ENCODE results near the gene REC8.

Gene REC8

DNA sequence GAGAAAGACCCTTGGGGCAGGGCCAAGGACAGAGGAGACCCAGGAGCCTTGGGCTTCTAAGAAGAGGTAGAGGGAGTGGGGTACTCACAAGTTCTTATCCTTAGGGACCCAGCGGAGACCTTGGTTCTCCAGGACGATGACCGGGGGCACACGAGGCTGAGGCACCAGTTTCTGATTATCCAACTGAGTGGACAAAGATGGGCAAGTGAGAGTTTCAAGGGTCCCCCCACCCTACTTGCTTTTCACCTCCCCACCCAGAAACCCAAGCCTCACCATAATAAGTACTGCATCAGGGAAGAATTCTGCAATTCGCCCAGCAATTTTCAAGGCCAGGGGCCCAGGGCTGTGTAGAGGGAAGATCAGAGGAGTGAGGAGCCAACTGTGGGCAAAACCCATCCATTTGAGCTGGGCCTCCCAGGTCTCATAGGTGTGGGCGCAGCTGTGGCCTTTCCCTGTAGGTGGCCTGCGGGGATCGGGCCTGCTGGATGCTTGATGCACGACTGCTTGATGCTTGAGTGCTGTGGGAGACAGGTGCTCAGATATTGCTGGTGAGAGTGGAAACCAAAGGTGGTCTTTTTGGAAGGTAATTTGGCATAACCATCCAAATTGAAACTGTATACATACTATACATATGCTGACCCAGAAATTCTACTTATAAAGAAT is 32.5 kb upstream of the REC8 start:
- H3K27ac ChIP-seq: peak overlapping the region; percentile 22 to 91
- TF ChIP-seq, protein P1, sequence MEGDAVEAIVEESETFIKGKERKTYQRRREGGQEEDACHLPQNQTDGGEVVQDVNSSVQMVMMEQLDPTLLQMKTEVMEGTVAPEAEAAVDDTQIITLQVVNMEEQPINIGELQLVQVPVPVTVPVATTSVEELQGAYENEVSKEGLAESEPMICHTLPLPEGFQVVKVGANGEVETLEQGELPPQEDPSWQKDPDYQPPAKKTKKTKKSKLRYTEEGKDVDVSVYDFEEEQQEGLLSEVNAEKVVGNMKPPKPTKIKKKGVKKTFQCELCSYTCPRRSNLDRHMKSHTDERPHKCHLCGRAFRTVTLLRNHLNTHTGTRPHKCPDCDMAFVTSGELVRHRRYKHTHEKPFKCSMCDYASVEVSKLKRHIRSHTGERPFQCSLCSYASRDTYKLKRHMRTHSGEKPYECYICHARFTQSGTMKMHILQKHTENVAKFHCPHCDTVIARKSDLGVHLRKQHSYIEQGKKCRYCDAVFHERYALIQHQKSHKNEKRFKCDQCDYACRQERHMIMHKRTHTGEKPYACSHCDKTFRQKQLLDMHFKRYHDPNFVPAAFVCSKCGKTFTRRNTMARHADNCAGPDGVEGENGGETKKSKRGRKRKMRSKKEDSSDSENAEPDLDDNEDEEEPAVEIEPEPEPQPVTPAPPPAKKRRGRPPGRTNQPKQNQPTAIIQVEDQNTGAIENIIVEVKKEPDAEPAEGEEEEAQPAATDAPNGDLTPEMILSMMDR (IDR thresholded peaks at IDR 0.05): no peak
- H3K36me3 ChIP-seq: peaks cover 12 to 24% (median 24%) of the 10 kb centered on the region in 3 donors
- H3K4me1 ChIP-seq: peaks cover 7 to 49% (median 36%) of the 10 kb centered on the region in 4 donors
- no peaks in the 10 kb centered on the region for H3K9me3 ChIP-seq
- no peaks in the 10 kb centered on the region for H3K27me3 ChIP-seq
- no peak for DNase-seq
- intact Hi-C loops (cut with DNase I; ENCODE audit: low total_unique reads): no loop called here
- H3K4me3 ChIP-seq: no peak overlapping the region

DNA sequence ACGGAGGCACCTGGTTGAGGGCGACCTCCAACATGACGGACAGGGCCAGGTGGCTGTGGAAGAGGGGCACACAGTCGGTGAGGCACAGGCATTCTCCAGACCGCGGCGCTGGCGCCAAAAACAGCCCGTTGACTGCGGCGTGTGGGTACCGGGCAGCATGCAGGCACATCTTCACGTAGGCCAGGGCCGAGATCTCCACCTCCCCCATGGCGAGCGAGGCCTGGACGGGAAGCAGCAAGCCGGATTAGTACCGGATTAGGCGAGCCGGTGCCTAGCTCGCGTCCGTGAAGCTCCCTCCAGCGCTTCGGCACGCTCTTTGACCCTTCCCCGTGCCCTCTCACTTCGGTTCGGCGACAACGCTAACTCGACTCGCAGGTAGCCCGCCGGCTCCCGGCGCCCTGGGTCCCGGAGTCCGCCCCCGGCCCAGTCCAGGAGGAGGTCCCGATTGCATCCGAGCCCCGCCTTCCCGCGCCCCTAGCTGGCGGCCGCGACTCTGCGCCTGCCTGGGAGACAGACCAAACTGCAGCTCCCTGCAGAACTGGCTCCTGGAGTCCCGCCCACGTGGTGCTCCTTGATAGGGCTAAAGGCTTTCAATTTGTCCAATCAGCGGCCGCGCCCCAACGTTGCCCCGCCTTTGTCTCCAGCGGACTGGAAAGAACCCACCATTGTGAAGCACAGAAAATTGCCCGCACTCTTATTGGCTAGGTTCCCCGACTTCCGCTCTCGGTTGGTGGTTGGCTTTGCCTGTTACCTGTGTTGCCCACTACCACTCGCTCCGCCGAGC is 30.6 kb upstream of the REC8 start, which contains the start of gene EMC9:
Gene EMC9 (minus strand): TSS at position 495 of the 784 bp plus-strand sequence. CDS start 287 bp downstream, at position 208.
- Histone ChIP-seq H3K27ac (peak within 1 kb of the TSS; percentile 91 to 92), H3K36me3 (peaks cover 12 to 24% (median 24%) of the 10 kb centered on the region in 3 donors), H3K27me3 (no peaks in the 10 kb centered on the region), H3K9me3 (no peaks in the 10 kb centered on the region), H3K4me1 (peaks cover 7 to 58% (median 42%) of the 10 kb centered on the region in 4 donors), H3K4me3 (peak within 1 kb of the TSS; percentile 86 to 93)
- TF ChIP-seq, protein P1 (IDR thresholded peaks at IDR 0.05): peak; percentile 63 to 65
- intact Hi-C loops (cut with DNase I; ENCODE audit: low total_unique reads): no loop called here
- DNase-seq: peak; percentile 100

DNA sequence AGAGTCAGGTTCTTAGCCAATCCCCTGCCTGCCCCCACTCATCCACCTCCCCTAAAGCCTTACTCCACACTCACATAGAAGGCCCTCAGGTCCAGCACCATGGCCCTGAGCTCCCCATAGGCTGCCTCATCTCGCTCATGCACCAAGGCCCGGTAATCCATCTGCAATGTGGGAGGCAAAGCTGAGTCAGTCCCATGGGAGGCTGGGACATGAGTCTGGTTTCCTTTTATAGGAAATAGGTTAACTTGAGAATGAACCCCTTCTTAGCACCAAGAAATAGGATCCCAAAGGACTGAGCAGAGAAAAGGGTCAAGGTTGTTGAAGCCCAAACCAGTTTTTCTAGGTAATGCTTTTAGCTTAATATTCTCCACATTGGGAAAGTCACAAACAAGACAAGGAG is 28.4 kb upstream of the REC8 start:
- H3K9me3 ChIP-seq: no peaks in the 10 kb centered on the region
- H3K36me3 ChIP-seq: peaks cover 6 to 12% (median 12%) of the 10 kb centered on the region in 3 donors
- peaks cover 17 to 50% (median 39%) of the 10 kb centered on the region in 4 donors for H3K4me1 ChIP-seq
- intact Hi-C loops (cut with DNase I; ENCODE audit: low total_unique reads): no loop called here
- DNase-seq: no peak
- H3K4me3 ChIP-seq: no peak overlapping the region
- TF ChIP-seq, protein P1 (IDR thresholded peaks at IDR 0.05): no peak
- no peaks in the 10 kb centered on the region for H3K27me3 ChIP-seq
- H3K27ac ChIP-seq: no peak overlapping the region

DNA sequence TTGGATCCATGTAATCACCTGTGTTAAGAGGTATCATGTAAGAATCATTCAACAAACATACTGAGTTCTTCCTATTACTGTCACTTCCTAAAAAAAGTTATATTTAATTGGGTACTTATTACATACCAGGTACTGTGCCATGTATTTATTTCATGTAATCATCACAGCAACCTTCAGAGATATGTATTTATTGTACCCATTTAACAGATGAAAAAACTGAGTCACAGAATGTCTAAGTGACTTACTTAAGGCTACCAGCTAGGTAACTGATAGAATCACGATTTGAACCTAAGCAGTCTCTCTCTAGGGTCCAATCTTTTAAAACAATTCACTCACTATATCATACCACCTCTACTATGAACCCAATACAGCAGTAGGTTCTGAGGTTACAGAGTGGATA is 27.4 kb upstream of the REC8 start:
- Histone ChIP-seq H3K9me3 (no peaks in the 10 kb centered on the region), H3K27ac (no peak overlapping the region), H3K4me1 (peaks cover 18 to 52% (median 38%) of the 10 kb centered on the region in 4 donors), H3K36me3 (peaks cover 4 to 12% (median 10%) of the 10 kb centered on the region in 3 donors), H3K27me3 (no peaks in the 10 kb centered on the region), H3K4me3 (no peak overlapping the region)
- intact Hi-C loops (cut with DNase I; ENCODE audit: low total_unique reads): no loop called here
- DNase-seq: no peak
- TF ChIP-seq, protein P1 (IDR thresholded peaks at IDR 0.05): no peak

DNA sequence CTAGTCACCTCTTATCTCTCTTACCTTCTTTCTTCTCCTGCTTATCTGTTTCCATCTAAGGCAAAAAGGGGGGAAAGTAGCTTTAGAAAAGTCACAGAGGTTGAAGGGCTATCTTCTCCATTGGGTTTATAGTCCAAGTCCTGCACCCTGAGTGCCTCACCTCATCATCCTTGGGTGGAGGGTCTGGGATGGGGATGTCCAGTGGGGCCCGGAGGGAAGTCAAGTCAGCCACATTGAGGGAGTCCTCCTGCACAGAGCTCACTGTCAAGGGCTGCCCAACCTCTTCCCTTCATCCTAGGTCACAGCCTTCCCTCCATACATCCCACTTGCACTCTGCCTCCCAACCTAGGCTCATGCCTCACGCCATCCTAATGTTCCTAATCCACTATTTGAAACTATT is 26.7 kb upstream of the REC8 start:
- DNase-seq: no peak
- no peak overlapping the region for H3K4me3 ChIP-seq
- peaks cover 11 to 17% (median 16%) of the 10 kb centered on the region in 3 donors for H3K36me3 ChIP-seq
- TF ChIP-seq, protein P1 (IDR thresholded peaks at IDR 0.05): no peak
- peaks cover 18 to 45% (median 31%) of the 10 kb centered on the region in 4 donors for H3K4me1 ChIP-seq
- peak overlapping the region; percentile 86 to 87 for H3K27ac ChIP-seq
- no peaks in the 10 kb centered on the region for H3K9me3 ChIP-seq
- intact Hi-C loops (cut with DNase I; ENCODE audit: low total_unique reads): loop anchor here (5.0 kb wide), 1 partner anchor 42 kb away; the partner anchor contains the start of gene IPO4
- H3K27me3 ChIP-seq: no peaks in the 10 kb centered on the region

All from tibial artery (tissue), 4 donors.